Transverse colon (tissue), 3 donors: ENCODE measurements around the gene RBM45.

Source experiments
- POLR2A ChIP-seq: fragments of 450-650 bp; IDR thresholded peaks from one replicate; pipeline ENCODE4 v1.6.1; 2016; ENCODE audit warnings: antibody characterized with exemption, mild to moderate bottlenecking, moderate library complexity
- TF ChIP-seq, protein P1 (sequence below), 5 experiments: fragments of 200-600 bp in 3 of 5; fragments of 450-650 bp in 2 of 5; sonication (generic) in 3 of 5; IDR thresholded peaks; 1 replicate in 2 of 5; 2 replicates in 3 of 5; pipeline ENCODE4 v1.5.1; 2016 to 2017; ENCODE audit warnings: antibody characterized with exemption in 5 of 5, inconsistent platforms in 3 of 5, mild to moderate bottlenecking in 2 of 5, moderate library complexity in 1 of 5

DNA sequence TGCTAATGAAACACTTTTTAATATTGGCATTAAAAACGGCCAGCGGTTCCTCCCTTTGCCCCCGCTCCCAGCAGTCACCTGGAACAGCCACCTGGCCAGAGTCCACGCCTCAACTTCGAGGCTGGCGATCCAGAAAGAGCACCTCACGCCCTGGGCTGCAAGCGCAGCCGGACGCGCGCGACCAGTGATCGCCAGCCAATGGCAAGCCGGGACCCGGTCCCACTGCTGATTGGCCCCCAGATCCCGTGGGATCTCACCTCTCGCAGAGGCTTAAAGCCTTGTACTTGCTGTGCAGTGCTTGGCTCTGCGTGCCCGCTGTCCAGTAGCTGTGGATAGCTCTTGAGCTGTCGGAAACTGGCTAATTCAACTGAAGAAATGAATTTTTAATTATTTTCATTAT, 4.1 kb upstream of the RBM45 start:
- TF ChIP-seq POLR2A: no peak
- TF ChIP-seq, protein P1, sequence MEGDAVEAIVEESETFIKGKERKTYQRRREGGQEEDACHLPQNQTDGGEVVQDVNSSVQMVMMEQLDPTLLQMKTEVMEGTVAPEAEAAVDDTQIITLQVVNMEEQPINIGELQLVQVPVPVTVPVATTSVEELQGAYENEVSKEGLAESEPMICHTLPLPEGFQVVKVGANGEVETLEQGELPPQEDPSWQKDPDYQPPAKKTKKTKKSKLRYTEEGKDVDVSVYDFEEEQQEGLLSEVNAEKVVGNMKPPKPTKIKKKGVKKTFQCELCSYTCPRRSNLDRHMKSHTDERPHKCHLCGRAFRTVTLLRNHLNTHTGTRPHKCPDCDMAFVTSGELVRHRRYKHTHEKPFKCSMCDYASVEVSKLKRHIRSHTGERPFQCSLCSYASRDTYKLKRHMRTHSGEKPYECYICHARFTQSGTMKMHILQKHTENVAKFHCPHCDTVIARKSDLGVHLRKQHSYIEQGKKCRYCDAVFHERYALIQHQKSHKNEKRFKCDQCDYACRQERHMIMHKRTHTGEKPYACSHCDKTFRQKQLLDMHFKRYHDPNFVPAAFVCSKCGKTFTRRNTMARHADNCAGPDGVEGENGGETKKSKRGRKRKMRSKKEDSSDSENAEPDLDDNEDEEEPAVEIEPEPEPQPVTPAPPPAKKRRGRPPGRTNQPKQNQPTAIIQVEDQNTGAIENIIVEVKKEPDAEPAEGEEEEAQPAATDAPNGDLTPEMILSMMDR (IDR thresholded peaks at IDR 0.05): no peak
